GM18507 (cell line): ENCODE data around the gene DGKD.

Source experiments
- DNase-seq: peaks from one replicate; pipeline ENCODE4 v3.0.0; 2011; ENCODE audit warnings: low read depth; ENCODE audit not compliant: insufficient read length; ENCODE audit errors: extremely low spot score
- FAIRE-seq: peaks from 2 replicates; lab custom pipeline; 2011; peaks lifted over from hg19 to GRCh38; lab: Jason Lieb, UNC

The DGKD gene

GRCh38 chr2:233436691-233437438 is 82.6 kb downstream of the DGKD start:
- FAIRE-seq (no peak), DNase-seq (no peak)

- FAIRE-seq (no peak), DNase-seq (no peak)
Observed at GRCh38 chr2:233437439-233437955, 83.2 kb downstream of the DGKD start.

- no peak for FAIRE-seq
- DNase-seq = no peak
Observed at GRCh38 chr2:233438573-233439147, 84.4 kb downstream of the DGKD start.

- no peak for FAIRE-seq
- no peak for DNase-seq
Observed at GRCh38 chr2:233439191-233439590, 84.9 kb downstream of the DGKD start.

GRCh38 chr2:233440314-233440713 is 86.0 kb downstream of the DGKD start:
- DNase-seq (no peak), FAIRE-seq (no peak)

- DNase-seq (no peak), FAIRE-seq (no peak)
Observed at GRCh38 chr2:233440714-233441113, 86.4 kb downstream of the DGKD start.

GRCh38 chr2:233441161-233442027 is 87.1 kb downstream of the DGKD start:
- DNase-seq (no peak), FAIRE-seq (no peak)

GRCh38 chr2:233442028-233442310 is 87.7 kb downstream of the DGKD start:
- FAIRE-seq (no peak), DNase-seq (no peak)

GRCh38 chr2:233443511-233444183 is 89.4 kb downstream of the DGKD start:
- peak; percentile 80 for DNase-seq
- peak; percentile 96 for FAIRE-seq

GRCh38 chr2:233444501-233444900 is 90.2 kb downstream of the DGKD start:
- no peak for DNase-seq
- FAIRE-seq = no peak

- no peak for DNase-seq
- no peak for FAIRE-seq
Observed at GRCh38 chr2:233445152-233445830, 91.0 kb downstream of the DGKD start.

GRCh38 chr2:233446121-233446520 is 91.8 kb downstream of the DGKD start:
- no peak for FAIRE-seq

GRCh38 chr2:233446606-233447305 is 92.5 kb downstream of the DGKD start:
- FAIRE-seq = no peak
- no peak for DNase-seq

More at GRCh38 chr2:233446121-233446520, 91.8 kb downstream of the DGKD start:
- no peak for DNase-seq

GRCh38 chr2:233447506-233448219 is 93.4 kb downstream of the DGKD start:
- no peak for FAIRE-seq
- no peak for DNase-seq

- FAIRE-seq (no peak), DNase-seq (no peak)
Observed at GRCh38 chr2:233448220-233448559, 93.9 kb downstream of the DGKD start.

- no peak for FAIRE-seq
- DNase-seq = no peak
Observed at GRCh38 chr2:233448575-233448974, 94.3 kb downstream of the DGKD start.

GRCh38 chr2:233449081-233449901 is 95.0 kb downstream of the DGKD start:
- no peak for FAIRE-seq
- no peak for DNase-seq
